Measurements from ENCODE around the gene WWC2. TPM values are rescaled to one million over a fixed set of nuclear protein-coding genes. Genes with fewer than 3 reads are reported as not detected.
"Not testable (repeated sequence)": the region's sequence is repeated elsewhere in the genome, so short reads cannot be mapped to it uniquely, and the experiment has no call there.

WWC2 gene
- total and polyA plus RNA-seq, 12 donors = 6.0 to 37.4 (median 31.2) TPM

DNA sequence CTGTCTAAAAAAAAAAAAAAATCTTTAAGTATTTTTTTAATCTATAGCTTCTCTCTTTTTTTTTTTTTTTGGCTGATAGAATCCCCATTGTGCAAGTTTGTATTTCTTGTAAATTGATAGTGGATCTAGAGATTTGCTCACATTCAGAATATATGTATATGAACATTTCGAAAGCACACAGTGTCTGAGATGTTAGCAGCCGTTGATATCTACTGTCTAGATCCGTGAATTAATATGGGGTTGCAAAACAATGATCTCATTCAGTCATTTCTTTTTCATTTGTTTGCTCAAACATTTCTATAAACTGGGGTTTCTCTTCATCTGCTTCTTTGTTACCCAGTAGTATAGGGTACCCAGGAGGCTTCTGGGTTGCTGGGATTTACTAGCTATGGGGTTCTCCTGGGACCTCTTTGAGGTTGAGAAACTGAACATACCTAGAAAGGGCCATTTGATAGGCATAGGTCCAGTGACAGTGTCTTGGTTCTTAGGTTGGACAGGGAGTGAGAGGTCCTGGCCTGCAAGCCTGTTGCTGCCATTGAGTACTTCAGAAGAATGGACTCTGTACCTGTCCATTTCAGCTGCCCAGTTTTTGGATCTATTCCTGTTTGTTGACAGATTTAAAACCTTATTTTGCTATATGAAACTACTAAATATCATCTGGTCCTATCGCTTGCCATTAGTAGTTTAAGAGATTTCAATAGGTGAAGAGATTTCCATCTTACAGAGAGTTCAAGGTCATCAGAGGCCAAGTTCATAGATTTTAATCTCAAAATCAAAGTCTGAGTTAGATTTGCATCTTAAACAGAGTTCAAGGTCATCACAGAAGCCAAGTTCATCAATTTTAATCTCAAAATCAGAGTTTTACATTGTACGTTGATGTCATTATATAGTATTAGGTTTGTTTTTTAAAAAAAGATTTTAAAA is 50.8 kb downstream of the WWC2 start:
- ATAC-seq = no peak
- no peak overlapping the region for H3K27ac ChIP-seq
- 93 to 95% methylated on average over 5 of the region's 5 CpGs for WGBS, 2 donors
- H3K36me3 ChIP-seq = no peaks in the 10 kb centered on the region
- no peak overlapping the region for H3K4me3 ChIP-seq
- DNase-seq = no peak
- H3K9me3 ChIP-seq = peaks cover 0 to 7% (median 0%) of the 10 kb centered on the region in 11 donors
- TF ChIP-seq, protein P1, sequence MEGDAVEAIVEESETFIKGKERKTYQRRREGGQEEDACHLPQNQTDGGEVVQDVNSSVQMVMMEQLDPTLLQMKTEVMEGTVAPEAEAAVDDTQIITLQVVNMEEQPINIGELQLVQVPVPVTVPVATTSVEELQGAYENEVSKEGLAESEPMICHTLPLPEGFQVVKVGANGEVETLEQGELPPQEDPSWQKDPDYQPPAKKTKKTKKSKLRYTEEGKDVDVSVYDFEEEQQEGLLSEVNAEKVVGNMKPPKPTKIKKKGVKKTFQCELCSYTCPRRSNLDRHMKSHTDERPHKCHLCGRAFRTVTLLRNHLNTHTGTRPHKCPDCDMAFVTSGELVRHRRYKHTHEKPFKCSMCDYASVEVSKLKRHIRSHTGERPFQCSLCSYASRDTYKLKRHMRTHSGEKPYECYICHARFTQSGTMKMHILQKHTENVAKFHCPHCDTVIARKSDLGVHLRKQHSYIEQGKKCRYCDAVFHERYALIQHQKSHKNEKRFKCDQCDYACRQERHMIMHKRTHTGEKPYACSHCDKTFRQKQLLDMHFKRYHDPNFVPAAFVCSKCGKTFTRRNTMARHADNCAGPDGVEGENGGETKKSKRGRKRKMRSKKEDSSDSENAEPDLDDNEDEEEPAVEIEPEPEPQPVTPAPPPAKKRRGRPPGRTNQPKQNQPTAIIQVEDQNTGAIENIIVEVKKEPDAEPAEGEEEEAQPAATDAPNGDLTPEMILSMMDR (IDR thresholded peaks at IDR 0.05) = no peak
- intact Hi-C loops (cut with DNase I) = no loop called here
- H3K4me1 ChIP-seq = peaks cover 5 to 54% (median 44%) of the 10 kb centered on the region in 9 donors
- no peaks in the 10 kb centered on the region for H3K27me3 ChIP-seq

DNA sequence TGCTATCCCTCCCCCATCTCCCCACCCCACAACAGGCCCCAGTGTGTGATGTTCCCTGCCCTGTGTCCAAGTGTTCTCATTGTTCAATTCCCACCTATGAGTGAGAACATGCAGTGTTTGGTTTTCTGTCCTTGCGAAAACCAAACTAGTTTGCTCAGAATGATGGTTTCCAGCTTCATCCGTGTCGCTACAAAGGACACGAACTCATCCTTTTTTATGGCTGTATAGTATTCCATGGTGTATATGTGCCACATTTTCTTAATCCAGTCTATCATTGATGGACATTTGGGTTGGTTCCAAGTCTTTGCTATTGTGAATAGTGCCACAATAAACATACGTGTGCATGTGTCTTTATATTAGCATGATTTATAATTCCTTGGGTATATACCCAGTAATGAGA is 51.6 kb downstream of the WWC2 start:
- H3K4me1 ChIP-seq = peaks cover 1 to 49% (median 41%) of the 10 kb centered on the region in 9 donors
- H3K27ac ChIP-seq; intact Hi-C loops (cut with DNase I); DNase-seq; H3K27me3 ChIP-seq; ATAC-seq; H3K9me3 ChIP-seq; H3K4me3 ChIP-seq; H3K36me3 ChIP-seq: not testable (repeated sequence)
- 96 to 97% methylated on average over 5 of the region's 5 CpGs for WGBS, 2 donors

DNA sequence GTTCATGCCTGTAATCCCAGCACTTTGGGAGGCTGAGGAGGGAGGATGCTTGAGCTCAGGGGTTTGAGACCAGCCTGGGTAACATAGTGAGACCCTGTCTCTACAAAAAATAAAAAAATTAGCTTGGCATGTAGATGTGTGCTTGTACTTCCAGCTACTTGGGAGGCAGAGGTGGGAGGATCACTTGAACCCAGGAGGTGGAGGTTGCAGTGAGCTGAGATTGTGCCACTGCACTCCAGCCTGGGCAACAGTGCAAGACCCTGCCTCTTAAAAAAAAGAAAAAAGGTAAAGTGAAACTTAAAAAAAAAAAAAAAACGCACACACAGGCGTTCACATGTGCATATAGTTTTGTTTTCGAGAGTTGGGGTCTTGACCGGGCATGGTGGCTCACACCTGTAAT is 53.2 kb downstream of the WWC2 start:
- 97% methylated on average over 4 of the region's 4 CpGs for WGBS, 2 donors
- intact Hi-C loops (cut with DNase I); H3K27me3 ChIP-seq; ATAC-seq; H3K27ac ChIP-seq; H3K9me3 ChIP-seq; H3K4me3 ChIP-seq; DNase-seq; H3K36me3 ChIP-seq: not testable (repeated sequence)
- H3K4me1 ChIP-seq = peaks cover 0 to 36% (median 25%) of the 10 kb centered on the region in 9 donors

DNA sequence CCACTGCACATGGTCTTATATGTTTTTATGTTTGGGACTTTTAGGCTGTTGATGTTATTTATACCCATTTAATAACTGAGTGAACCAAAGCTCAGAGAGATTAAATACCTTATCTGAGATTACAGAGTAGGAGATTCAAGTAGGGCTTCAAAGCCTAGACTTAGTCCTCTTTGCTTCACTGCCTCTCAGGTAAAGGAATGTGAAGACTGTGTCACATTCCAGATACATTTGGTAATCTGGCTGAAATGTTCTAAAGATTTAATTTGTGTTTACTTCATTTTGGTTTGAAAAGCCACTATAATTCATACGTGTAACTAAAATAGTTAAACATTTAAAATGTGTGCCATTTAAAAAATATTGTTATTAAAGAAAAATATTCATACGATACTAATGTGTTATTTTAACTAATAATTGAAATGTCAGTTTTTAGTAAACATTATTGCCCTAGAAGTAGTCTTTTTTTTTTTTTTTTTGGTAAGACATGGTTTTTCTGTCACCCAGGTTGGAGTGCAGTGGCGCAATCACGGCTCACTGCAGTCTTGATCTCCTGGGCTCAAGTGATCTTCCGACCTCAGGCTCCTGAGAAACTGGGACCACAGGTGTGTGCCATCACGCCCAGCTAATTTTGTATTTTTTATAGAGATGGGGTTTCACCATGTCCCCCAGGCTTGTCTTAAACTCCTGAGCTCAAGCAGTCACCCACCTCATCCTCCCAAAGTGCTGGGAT is 54.3 kb downstream of the WWC2 start:
- WGBS, 2 donors = 97 to 98% methylated on average over 6 of the region's 6 CpGs
- Histone ChIP-seq H3K4me3 (no peak overlapping the region), H3K36me3 (no peaks in the 10 kb centered on the region), H3K4me1 (peaks cover 0 to 33% (median 16%) of the 10 kb centered on the region in 9 donors), H3K27ac (no peak overlapping the region), H3K27me3 (no peaks in the 10 kb centered on the region), H3K9me3 (peaks cover 0 to 7% (median 0%) of the 10 kb centered on the region in 11 donors)
- TF ChIP-seq, protein P1 (IDR thresholded peaks at IDR 0.05) = no peak
- no peak for ATAC-seq
- intact Hi-C loops (cut with DNase I) = no loop called here
- DNase-seq = no peak

DNA sequence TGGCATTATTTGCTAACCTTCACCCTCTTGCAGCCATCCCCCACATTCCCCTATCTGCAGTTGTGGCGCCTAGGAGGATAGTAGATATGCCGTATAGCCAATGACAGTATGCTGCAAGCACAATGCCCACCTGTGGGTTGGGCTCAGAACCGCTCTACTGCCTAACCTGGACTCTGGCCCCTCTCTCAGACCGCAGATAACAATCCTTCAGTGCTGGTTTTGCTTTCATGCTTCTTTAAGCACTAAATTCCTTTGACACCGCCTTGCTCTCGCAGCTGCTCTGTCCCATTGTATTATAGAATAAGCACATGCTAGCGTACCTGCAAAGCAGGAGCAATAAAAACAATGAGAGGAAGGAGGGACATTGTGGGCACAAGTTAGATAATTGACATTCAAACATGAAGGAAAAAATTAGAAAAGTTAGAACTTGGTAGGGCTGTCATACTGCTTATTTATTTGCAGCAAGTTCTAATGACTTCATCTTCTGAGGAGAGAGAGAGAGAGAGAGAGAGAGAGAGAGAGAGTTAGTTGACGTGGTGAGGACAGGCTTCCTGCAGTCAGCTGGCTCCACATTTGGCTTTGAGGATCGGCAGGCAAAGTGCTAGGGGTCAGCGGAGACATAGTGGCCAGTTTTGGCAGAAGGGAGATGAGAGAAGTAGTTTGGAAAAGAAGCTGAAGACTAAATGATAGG is 55.8 kb downstream of the WWC2 start:
- H3K27me3 ChIP-seq = no peaks in the 10 kb centered on the region
- ATAC-seq (peak; percentile 65 to 90 (median 86)), DNase-seq (peak; percentile 14 to 29)
- intact Hi-C loops (cut with DNase I) = no loop called here
- TF ChIP-seq, protein P1 (IDR thresholded peaks at IDR 0.05) = no peak
- peak overlapping the region in 4 of 10 donors; percentile 11 to 23 (median 16) for H3K4me3 ChIP-seq
- peak overlapping the region in 6 of 10 donors; percentile 32 to 74 (median 63) for H3K27ac ChIP-seq
- H3K9me3 ChIP-seq = peaks cover 0 to 7% (median 0%) of the 10 kb centered on the region in 11 donors
- 42 to 56% methylated on average over 10 of the region's 10 CpGs for WGBS, 2 donors
- peaks cover 0 to 35% (median 14%) of the 10 kb centered on the region in 9 donors for H3K4me1 ChIP-seq
- no peaks in the 10 kb centered on the region for H3K36me3 ChIP-seq
